ENCODE data around the gene L1TD1. TPM values are rescaled to one million over a fixed set of nuclear protein-coding genes. Genes with fewer than 3 reads are reported as not detected.
A peak's percentile ranks its signal among the peaks of the same experiment; 100 is the strongest.

Gene L1TD1
- total and polyA plus RNA-seq, 2 of the 13 experiments (the other 11 are each of a cell fraction or from before 2014, with no cell fraction given) = not detected

DNA sequence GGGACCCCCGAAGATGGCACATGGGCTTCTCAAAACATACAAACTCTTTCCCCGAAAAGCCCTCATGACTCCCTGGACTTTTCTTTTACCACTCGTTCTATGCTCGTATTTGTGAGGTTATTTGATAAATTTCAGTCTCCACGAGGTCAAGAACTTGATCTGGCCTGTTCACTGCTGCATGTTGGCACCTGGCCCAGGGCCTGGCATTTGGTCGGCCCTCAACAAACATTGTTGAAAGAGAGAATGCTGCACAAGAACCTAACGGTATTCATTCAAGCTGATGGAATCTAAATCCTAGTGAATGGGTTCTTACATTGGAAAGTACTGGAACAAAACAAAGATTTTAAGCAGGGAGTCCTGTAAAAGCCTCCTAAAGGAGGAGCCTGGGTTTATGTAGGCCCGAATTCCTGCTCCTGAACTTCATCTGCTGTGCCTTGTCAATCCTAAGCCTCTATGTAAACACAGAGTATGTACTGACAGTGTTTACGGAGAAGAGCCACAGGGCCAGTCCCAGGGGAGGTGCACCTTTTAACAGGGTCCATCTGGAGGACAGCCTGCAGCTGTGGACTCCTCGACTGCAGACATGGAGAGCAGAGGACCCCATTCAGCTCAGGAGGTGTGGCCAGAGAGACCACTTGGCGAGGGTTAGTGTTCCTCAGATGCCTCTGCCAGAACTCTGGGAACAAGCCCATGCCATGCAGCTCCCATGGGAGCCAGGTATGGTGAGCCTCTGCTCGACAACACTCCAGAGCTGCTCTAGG lies 46.9 kb downstream of the L1TD1 start (continued):
- TF ChIP-seq, protein P1, sequence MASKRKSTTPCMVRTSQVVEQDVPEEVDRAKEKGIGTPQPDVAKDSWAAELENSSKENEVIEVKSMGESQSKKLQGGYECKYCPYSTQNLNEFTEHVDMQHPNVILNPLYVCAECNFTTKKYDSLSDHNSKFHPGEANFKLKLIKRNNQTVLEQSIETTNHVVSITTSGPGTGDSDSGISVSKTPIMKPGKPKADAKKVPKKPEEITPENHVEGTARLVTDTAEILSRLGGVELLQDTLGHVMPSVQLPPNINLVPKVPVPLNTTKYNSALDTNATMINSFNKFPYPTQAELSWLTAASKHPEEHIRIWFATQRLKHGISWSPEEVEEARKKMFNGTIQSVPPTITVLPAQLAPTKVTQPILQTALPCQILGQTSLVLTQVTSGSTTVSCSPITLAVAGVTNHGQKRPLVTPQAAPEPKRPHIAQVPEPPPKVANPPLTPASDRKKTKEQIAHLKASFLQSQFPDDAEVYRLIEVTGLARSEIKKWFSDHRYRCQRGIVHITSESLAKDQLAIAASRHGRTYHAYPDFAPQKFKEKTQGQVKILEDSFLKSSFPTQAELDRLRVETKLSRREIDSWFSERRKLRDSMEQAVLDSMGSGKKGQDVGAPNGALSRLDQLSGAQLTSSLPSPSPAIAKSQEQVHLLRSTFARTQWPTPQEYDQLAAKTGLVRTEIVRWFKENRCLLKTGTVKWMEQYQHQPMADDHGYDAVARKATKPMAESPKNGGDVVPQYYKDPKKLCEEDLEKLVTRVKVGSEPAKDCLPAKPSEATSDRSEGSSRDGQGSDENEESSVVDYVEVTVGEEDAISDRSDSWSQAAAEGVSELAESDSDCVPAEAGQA (IDR thresholded peaks at IDR 0.05; ENCODE audit: low read depth) = no peak
- TF ChIP-seq, protein P1 (CRISPR knock-in tag; IDR thresholded peaks at IDR 0.05; ENCODE audit: borderline replicate concordance) = no peak
- TF ChIP-seq ZNF12 (CRISPR knock-in tag; IDR thresholded peaks at IDR 0.05) = no peak
- TF ChIP-seq, protein P2, sequence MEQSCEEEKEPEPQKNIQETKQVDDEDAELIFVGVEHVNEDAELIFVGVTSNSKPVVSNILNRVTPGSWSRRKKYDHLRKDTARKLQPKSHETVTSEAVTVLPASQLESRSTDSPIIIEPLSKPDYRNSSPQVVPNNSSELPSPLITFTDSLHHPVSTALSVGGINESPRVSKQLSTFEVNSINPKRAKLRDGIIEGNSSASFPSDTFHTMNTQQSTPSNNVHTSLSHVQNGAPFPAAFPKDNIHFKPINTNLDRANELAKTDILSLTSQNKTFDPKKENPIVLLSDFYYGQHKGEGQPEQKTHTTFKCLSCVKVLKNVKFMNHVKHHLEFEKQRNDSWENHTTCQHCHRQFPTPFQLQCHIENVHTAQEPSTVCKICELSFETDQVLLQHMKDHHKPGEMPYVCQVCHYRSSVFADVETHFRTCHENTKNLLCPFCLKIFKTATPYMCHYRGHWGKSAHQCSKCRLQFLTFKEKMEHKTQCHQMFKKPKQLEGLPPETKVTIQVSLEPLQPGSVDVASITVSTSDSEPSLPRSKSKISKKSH (CRISPR knock-in tag; IDR thresholded peaks at IDR 0.05; ENCODE audit: borderline replicate concordance) = no peak
- 0 out of 2 replicates have a peak, but pooled peaks have one; percentile 11 for TF ChIP-seq NCOR1 (IDR thresholded peaks at IDR 0.05; ENCODE audit: borderline replicate concordance, low read length)
- 0 out of 2 replicates have a peak, but pooled peaks have one; percentile 65 for TF ChIP-seq ZFP36L1 (CRISPR knock-in tag; IDR thresholded peaks at IDR 0.05)
- no peak for TF ChIP-seq ZFP37 (CRISPR knock-in tag; IDR thresholded peaks at IDR 0.05; ENCODE audit: borderline replicate concordance)
- TF ChIP-seq, protein P3, sequence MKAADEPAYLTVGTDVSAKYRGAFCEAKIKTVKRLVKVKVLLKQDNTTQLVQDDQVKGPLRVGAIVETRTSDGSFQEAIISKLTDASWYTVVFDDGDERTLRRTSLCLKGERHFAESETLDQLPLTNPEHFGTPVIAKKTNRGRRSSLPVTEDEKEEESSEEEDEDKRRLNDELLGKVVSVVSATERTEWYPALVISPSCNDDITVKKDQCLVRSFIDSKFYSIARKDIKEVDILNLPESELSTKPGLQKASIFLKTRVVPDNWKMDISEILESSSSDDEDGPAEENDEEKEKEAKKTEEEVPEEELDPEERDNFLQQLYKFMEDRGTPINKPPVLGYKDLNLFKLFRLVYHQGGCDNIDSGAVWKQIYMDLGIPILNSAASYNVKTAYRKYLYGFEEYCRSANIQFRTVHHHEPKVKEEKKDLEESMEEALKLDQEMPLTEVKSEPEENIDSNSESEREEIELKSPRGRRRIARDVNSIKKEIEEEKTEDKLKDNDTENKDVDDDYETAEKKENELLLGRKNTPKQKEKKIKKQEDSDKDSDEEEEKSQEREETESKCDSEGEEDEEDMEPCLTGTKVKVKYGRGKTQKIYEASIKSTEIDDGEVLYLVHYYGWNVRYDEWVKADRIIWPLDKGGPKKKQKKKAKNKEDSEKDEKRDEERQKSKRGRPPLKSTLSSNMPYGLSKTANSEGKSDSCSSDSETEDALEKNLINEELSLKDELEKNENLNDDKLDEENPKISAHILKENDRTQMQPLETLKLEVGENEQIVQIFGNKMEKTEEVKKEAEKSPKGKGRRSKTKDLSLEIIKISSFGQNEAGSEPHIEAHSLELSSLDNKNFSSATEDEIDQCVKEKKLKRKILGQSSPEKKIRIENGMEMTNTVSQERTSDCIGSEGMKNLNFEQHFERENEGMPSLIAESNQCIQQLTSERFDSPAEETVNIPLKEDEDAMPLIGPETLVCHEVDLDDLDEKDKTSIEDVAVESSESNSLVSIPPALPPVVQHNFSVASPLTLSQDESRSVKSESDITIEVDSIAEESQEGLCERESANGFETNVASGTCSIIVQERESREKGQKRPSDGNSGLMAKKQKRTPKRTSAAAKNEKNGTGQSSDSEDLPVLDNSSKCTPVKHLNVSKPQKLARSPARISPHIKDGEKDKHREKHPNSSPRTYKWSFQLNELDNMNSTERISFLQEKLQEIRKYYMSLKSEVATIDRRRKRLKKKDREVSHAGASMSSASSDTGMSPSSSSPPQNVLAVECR (CRISPR knock-in tag; IDR thresholded peaks at IDR 0.05; ENCODE audit: borderline replicate concordance) = peak; percentile 47; the same call in 1 of the 2 replicates
- TF ChIP-seq KLF6 (CRISPR knock-in tag; IDR thresholded peaks at IDR 0.05) = no peak
- no peak for TF ChIP-seq AGO2 (optimal IDR thresholded peaks at IDR 0.05; ENCODE audit: low read depth, low read length)
- TF ChIP-seq ZNF543 (CRISPR knock-in tag; IDR thresholded peaks at IDR 0.05) = no peak
- TF ChIP-seq CCDC6 (CRISPR knock-in tag; IDR thresholded peaks at IDR 0.05) = no peak
- TF ChIP-seq ZNF326 (CRISPR knock-in tag; IDR thresholded peaks at IDR 0.05; ENCODE audit: borderline replicate concordance) = no peak
- TF ChIP-seq ZNF34 (CRISPR knock-in tag; IDR thresholded peaks at IDR 0.05; ENCODE audit: borderline replicate concordance) = no peak
- 0 out of 2 replicates have a peak, but pooled peaks have one; percentile 34 for TF ChIP-seq NR2C2 (CRISPR knock-in tag; IDR thresholded peaks at IDR 0.05; ENCODE audit: borderline replicate concordance)
- no peak for TF ChIP-seq ZNF10 (CRISPR knock-in tag; IDR thresholded peaks at IDR 0.05; ENCODE audit: borderline replicate concordance, low read depth)
- TF ChIP-seq GTF2F1 (IDR thresholded peaks at IDR 0.05; ENCODE audit: low read length) = no peak
